GM19397 (cell line): Measurements from ENCODE around the gene CDC42EP4.

Experiments used
- ATAC-seq: cut with Tn5 transposase; IDR thresholded peaks from one replicate; pipeline ENCODE4 v1.9.1; 2021; ENCODE audit warnings: mild to moderate bottlenecking, moderate library complexity; ENCODE audit not compliant: unreplicated experiment

Gene CDC42EP4, protein sequence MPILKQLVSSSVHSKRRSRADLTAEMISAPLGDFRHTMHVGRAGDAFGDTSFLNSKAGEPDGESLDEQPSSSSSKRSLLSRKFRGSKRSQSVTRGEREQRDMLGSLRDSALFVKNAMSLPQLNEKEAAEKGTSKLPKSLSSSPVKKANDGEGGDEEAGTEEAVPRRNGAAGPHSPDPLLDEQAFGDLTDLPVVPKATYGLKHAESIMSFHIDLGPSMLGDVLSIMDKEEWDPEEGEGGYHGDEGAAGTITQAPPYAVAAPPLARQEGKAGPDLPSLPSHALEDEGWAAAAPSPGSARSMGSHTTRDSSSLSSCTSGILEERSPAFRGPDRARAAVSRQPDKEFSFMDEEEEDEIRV

DNA sequence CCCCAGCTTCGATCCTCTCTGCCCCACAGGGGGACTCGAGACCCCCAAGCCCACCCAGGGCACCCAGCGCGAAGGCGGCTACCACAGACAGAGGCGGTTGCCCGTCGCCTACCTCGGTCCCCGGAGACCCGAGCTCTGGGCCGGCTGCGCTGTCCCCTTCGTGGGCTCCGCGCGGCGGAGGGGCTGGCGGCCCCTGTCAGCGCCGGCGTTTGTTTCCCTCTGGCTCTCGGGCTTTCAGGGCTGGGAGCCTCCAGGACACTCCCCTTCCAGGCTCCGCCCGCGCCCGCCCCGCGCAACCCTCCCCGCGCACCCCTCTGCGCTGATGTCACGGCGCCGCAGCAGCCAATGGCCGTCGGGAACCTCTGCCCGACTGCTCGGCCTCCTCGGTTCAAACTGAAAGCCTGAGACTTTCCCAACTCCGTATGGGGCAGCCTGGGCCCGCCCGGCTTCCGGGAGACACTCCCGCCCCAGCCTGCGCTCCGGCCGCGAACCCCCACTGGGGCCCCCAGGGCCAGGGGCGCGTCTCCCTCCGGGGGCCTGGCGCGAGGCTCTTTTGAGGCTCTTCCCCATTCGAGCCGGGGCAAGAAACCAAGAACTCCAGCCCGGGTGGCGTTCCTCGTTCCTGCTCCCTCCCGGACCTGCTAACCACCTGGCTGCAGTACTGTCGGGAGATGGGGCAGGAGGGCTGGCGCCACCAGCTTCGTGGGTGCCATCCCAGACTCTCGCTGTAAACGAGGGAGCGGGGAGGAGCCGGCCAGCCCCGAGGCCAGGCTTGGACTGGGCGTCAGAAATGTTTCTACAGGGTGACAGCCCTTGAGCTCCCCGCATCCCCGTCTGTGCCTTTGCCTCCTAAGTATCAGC is at the start of gene CDC42EP4:
CDC42EP4 (minus strand) TSS at position 221 of the 861 bp plus-strand sequence. CDS start 25,501 bp downstream, outside the sequence.
- peak; percentile 86 for ATAC-seq

DNA sequence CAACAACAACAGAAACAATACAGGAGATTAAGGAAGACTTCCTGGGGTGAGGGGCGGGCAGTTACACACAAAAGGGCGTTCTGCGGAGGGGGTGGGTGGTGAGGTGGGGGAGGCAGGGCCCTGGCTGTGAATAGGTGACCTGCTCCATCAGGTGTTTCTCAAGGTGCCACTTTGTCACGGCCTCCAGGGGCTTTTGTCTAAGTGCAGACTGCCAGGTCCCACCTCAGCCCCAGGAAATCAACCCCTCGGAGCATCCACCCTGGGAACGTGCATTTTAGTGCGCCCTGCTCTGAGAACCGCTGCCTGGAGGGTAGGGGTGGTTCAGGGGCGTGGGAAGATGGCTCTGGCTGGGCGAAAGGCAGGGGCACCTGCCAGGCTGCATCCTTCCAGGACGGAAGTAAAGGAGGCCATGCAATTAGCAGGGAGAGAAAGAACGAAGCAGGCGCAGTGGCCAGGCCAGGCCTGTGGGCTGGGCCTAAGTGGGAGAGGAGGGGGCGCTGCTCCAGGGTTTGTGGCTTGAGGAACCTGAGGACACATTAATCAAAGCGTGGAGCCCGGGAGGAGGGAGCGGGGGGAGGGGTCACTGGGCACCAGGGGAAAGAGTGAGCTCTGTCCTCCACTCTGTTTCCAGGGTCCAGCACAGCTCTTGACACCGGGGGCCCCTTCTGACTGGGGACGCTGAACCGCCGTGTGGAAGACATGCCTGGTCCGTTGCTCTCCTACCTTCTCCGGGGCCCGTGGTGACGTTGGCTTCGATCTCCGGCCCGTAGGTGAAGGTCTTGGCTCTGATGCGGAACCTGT is 49.4 kb upstream of the CDC42EP4 start:
- no peak for ATAC-seq

DNA sequence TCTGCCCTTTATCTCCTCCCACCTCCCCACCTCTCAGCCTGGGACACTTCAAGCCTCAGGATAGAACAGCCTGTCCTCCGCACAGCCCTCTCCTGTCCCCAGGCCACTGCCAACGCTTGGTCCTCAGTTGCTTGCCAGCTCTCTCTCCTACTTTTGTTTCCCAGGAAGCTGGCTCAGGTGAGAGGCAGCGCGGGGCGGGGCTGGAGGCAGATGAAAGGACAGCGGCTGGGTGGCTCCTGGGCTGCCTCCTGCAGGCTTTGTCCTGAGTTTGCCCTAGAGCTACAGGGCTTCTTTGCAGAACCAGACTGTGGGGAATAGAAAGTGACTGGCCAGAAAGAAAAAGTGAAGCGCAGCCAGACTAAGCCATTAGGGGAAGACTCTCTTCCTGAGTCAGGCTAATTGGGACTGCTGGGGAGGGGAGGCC is 48.2 kb upstream of the CDC42EP4 start:
- ATAC-seq, result no peak

DNA sequence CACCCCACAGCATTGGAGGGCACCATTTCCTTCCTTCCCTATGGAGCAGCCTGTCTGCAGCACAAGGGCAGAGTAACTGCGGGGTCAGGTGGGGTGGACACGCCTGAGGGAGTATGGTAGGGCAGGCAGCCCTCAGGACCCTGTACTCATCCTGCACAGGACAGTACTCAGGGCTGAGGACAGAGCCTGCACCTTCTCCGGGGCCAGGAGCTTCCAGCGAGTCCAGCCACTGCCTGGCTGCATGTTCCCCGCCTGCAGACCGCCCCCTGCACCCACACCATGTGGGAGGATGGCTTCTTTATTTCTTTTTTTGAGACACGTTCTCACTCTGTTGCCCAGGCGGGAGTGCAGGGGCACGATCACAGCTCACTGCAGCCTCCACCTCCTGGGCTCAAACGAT is 47.6 kb upstream of the CDC42EP4 start:
- ATAC-seq, result no peak

DNA sequence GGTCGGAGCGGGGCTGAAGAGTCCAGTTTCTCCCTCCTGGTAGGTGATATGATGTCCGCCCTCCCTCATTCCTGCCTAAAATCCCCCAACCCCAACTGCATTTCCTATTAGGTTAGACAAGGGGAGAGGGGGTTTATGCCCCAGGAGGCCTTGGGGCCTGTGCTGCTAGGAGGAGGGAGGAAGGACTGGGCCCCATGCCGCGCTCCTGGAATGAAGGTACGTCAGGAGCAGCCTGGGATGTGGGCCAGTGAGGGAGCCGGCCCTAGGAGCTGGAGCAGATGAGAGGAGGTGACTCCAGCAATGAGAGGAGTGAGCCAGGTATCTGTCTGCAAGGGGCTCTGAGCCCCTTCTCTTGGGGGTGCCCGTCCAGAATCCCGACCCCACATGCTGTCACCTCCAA is 46.9 kb upstream of the CDC42EP4 start:
- ATAC-seq, result no peak

DNA sequence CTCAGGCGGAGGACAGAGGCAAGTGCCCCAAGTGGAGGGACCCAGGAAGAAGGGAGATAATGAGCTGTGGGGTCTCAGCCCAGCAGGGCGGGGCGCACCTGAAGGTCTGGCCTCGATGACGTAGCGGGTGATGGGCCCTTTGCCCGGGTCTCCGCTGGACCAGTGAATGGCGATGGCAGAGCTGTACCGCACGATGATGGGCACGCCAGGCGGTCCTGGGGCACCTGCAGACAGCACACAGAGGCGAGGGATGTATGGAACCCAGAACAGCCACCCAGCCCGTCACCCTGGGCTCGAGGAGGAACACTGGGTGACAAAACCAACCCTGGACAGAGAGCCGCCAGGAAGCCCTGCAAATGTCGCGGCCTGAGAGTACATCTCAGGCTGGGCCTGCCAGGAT is 46.2 kb upstream of the CDC42EP4 start:
- ATAC-seq, result no peak

DNA sequence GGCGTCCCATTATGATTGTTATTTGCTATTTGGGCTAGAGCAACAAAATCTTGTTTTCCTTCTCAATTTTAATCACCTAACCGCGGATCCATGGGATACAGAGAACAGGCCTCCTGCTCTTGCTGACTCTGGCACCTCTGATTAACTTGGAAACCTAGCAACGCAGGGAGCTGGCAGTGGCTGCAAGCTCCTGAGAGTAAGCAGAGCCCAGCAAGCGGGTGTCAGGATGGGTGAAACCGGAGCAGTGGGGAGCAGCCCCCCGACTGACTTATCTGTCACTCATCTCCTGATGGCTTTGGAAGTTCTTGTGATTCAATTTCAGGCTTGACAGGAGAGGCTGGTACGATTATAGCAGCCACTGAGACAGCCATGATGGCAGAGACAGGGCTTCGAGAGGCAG is 45.5 kb upstream of the CDC42EP4 start:
- no peak for ATAC-seq

DNA sequence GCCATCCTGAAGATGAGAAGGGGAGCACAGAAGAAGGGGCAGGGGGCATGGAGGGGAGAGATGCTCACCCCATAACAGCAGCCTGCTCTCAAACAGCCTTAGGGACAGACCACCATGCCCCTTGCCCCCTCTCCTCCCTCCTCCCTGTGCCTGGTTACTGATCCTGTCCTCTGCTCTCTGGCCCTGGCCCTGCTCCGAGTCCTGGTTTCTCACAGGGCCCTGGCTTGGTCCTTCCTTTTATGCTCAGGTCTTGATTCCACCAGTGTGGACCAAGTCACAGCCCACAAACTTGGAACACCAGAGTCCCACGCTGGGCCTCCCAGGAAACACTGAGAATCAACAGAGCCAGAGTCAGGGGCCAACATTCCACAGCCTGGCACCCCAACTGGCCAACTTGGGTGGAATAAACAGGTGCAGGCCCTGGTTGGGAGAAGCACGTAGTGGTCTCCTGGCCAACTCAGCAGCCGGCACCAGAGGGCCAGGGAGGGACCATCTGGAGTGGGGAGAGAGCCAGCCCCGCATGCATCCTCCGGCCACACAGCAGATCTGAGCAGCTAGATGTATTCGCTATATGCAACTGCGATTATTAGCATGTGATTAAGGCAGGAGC is 44.9 kb upstream of the CDC42EP4 start:
- ATAC-seq, result no peak

DNA sequence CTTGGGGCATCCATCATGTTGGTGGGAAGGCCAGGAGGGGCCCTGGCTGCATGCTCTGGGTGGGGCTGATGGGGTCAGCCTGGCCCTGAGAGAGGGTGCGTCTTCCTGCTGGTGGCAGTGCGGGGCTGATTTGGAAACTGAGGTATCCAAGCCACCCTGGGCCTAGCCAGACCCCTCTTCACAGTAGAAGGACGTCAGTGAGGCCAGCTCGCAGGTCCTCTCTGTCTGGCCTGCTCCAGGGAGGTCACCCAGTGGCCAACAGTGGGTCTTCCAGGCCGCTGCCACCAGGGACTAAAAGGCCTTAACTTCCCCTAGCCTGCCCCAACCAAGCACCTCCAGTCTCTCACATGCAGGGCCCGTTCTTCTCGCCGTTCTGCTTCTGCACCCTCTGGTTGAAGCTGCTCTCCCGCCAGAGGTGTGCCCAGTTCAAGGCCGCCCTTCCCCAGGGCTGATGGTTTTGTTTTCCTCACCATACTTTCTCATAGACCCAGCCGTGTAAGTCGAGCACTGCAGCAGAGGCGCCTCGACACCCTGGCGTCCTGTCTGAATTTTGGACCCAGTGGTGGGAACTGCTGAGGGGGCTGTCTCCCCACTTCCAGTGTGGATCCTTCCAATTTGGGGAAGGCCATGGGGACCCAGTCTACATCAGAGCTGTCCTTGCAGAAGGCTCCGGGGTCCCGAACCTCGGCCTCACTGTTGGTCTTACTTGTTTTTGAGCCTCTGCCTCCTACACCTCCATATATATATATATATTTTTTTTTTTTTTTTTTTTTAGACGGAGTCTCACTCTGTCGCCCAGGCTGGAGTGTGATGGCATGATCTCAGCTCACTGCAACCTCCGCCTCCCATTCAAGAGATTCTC is 42.9 kb upstream of the CDC42EP4 start:
- ATAC-seq, result no peak

DNA sequence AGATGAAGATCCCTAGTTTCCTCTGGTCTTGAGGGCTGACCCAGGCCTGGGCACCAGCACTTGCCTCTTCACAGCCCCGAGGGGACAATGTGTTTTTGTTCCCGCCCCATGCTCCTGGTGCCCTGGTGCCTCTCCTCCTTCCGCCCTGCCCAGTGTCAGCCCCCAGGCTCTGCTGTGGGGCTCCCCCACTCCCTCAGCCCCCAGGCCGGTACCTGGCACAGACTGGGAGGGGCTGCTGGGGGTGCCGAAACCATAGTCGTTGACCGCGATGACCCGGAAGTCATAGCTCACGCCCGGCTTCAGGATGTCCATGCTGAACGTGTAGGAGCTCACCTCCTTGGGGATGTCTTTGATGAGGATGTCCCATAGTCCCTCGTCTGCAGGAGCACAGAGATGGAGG is 40.5 kb upstream of the CDC42EP4 start:
- ATAC-seq, result no peak

DNA sequence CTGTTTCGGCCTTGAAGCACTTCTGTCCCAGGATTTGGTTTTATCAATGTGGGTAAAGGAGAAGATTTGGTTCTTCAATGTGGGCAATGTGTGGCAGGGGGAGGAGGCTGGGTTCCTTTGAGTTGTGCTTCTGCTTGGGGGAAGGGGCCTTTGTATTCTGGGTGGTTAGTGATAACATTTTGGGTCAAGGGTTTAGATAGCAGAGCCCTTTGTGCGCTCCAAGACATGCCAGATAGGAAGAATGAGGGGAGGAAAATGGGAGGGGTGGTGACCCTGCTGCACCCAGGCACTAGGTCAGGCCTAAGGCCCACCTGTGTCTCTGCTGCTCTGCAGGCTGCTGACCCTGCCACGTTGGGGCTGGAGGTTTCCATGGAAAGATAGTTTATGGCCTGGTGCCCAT is 40.0 kb upstream of the CDC42EP4 start:
- ATAC-seq, result no peak

DNA sequence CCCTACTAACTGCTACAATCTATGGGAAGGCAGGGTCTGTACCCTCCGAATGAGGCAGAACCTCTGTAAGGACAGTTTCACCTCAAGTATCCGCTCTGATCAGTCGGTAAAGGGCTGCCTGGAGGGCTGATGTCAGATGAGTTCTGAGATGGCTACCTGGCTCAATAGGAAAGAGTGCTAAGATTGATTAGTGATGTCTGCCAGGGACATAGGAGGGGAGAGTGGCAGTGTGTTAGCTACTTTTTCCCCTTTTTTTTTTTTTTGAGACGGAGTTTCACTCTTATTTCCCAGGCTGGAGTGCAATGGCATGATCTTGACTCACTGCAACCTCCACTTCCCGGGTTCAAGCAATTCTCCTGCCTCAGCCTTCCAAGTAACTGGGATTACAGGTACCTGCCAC is 39.1 kb upstream of the CDC42EP4 start:
- no peak for ATAC-seq

DNA sequence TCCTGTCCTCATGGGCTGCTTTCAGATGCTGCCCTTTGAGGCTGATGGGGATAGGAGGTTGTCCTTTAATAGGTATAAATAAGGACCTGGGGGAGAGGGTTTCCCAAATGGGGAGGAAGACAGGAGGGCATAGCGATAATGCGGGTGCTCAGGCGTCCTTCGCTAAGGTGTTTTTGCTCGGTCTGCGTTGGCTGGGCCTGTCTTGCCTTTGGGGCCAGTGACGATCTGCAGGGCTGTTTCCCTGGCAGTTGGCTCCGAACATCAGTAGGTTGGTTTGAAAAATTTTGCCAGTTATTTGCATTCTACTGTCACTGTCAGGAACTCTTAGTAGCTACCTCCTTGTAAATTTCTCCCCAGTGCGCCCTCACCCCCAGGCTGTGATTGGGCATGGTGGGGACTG is 37.8 kb upstream of the CDC42EP4 start:
- no peak for ATAC-seq

DNA sequence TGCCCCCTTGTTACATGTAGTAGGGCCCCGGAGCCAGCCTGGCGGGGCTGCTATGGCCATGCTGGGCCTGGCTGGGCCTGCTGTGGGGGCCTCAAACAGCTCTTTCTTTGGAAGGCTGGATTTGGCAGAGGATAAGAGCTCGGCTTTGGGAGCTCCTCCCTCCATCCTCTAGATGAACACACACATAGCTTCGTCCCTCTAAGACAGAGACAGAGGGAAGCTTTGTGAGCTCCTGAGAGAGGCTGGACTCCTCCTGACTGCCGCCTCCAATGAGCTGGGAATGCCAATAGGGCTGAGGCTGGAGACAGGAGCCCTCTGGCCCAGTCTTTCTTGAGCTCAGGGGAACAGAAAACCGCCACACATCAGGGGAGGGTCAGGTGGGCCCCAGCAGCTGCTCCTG is 37.3 kb upstream of the CDC42EP4 start:
- ATAC-seq, result no peak

DNA sequence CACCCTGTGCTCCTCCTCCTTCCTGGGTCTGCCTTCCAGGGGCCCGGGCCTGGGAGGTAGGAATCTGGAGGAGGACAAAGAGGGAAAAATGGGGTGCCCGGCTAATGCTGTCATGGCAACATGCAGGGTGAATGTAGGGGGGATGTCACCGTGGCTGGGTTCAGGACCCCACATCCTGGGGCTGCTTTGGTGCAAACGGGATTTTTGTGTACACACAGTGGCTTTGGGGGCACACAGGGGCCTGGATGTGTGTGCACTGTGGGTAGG is 37.0 kb upstream of the CDC42EP4 start:
- no peak for ATAC-seq

DNA sequence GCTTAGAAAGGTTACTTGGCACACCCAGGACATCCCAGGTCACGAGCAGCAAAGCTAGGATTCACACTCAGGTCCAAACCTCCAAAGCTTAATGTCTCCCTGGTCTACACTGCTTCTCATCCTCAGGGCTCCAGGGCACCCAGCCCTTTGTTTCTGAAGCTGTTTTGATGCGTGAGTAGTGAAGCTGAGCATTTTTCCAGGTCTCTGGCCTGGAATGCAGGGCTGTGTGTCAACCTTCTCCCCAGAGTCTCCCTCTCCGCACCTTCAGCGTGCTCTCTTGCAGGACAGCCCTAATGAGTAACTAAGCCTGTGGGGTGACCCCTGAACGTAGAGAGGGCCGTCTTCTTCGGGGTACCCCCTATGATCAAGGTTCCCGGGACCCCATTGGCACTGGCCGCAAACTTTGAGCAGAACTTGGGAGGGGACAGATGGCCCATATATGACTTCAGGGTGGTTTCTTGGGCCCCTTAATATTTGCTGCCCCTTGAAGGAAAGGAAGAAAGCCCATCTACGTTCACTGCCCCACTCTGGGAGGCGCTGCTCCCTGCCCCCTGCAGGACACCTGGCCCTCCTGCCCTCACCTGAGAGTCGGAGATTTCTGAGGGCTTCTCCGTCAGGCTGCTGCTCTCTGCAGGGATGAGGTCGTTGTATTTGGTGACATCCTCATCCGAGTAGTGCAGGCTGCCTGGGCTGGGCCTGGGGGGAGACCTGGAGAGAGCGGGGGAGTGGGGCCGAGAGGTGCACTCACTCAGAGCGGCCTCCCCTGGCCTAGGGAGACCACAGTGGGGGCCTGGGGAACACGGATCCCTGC is 36.4 kb upstream of the CDC42EP4 start:
- ATAC-seq, result no peak

DNA sequence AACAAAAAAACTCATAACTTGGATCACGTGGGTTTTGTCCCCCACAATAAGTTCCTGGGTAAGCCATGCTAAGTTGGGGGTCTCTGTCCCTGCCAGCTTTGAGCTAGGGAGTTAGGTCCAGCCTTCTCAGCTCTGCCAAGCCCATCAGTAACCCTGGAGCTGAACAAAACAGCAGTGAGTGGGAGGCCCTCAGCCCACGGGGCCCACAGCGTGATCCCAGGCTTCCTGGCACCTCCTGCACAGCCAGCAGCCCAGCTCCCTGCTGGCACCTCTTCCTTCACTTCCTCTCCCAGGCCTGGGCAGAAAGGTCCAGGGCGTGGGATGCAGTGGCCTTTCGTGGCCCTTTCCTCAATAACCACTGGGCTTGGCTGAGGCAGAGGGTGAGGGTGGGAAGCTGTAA is 35.5 kb upstream of the CDC42EP4 start:
- no peak for ATAC-seq

DNA sequence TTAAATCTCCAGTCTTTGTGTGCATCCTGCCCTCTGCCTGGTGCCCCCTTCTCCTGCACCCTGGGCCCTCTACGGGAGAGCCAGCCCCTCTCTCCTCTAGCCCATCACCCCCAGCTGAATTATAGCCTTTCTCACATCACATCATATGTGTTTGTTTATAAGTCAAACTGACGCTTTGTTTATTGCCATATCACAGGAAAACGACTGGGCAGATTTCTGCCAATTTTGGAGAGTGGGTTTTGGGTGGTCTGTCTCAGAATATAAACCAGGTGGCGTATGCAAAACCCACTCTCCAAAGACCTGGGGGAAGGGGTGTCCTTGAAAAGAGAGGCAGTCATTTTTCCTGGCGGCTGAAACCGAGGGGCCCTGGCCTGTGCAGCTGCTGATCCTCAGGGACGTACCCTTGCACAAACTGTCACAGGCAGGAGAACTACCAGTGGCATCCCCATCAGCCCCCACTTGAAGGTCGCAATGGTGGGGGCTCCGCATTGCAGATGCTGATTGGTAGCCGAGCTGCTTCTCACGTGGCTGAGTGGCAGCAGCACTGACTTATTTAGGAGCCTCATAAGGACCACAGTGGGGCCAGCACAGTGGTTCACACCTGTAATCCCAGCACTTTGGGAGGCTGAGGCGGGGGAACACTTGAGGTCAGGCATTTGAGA is 34.8 kb upstream of the CDC42EP4 start:
- ATAC-seq, result no peak
